HL-60/S4 treated with retinoic acid at 250 ng/mL for 4 days and 3 days (cell line): Measurements from ENCODE around the gene UBA52.

Experiments
- in situ Hi-C: fragments of 300-500 bp; cut with MboI; formaldehyde crosslinking; loops from 2 replicates; pipeline ENCODE4 v1.7.0; 2022; ENCODE audit warnings: low sequenced_read_pairs

The UBA52 gene

GRCh38 chr19:18551631-18552030 lies 20.0 kb upstream of the UBA52 start:
- in situ Hi-C loops, result no loop called here

GRCh38 chr19:18557411-18558201 lies 14.1 kb upstream of the UBA52 start, which contains the start of gene KXD1:
Gene KXD1 (plus strand): TSS chr19:18557870. CDS start chr19:18562057, 4,187 bp downstream.
- in situ Hi-C loops, result no loop called here

DNA sequence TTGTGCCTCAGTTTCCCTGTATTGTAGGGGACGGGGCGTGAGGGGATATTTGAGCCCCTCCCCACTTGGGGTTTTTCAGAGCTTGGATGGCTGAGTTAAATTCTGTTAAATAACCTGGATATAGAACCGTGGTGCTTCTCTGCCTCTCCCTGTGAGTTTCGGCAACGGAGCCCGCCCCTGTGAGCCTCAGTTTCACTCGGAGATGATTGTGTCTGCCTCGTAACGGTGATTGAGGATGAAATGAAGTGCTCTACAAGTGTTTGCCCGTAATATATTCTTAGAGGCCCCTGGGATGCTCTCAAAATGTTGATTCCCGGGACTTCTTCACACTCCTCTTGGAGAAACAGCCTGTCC lies 13.5 kb upstream of the UBA52 start:
- in situ Hi-C loops, result no loop called here

DNA sequence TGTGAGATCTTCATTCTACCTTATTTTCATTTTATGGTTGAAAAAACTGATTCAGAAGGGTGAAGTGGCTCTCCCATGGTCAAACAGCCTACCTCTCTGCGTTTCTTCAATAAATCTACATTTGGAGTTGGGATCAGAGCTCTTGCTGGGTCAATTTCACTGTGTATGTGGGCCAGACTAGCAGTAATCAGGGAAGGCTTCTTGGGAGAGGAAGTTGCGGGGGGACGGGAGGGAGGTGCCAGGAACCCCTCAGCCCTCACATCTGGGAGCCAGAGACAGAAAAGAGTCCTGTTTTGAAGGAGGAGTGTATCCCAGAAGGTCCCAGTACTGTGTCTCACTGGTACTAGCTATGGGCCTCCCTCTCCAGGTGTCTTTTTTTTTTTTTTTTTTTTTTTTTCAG lies 13.1 kb upstream of the UBA52 start:
- in situ Hi-C loops, result no loop called here

DNA sequence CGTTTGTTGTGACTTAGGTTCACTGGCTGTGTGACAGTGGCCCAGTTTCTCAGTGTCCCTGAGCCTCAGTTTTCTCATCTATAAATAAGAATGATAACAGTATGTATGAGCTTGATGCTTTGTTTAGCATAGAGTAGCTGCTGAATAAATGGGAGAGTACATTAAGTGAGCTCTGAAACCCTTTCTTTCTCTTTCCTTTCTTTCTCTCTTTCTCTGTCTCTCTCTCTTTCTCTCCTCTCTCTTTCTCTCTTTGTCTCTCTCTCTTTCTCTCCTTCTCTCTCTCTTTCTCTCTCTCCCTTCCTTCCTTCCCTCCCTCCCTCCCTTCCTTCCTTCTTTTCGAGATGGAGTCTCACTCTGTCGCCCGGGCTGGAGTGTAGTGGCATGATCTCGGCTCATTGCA lies 12.0 kb upstream of the UBA52 start:
- in situ Hi-C loops, result no loop called here

GRCh38 chr19:18562086-18562485 lies 9.6 kb upstream of the UBA52 start:
- in situ Hi-C loops, result no loop called here

DNA sequence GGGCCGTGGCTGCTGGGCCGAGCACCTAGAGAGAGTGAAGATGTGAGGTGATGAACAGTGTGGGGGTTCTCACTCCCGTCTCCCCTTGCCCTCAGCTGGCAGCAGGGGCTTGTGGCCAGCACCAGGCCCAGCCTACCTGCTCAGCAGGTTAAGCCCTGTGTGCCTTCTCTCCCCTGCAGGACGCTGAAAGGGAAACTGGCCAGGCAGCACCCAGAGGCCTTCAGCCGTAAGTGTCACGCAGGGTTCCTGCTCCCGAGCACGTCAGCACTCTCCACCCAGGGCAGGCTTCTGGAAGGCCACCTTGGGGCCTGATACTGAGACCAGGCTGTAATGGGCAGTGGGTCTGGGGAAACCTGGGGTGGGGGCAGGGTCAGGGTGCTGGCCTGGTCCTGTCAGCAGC lies 4.7 kb upstream of the UBA52 start:
- in situ Hi-C loops, result no loop called here

DNA sequence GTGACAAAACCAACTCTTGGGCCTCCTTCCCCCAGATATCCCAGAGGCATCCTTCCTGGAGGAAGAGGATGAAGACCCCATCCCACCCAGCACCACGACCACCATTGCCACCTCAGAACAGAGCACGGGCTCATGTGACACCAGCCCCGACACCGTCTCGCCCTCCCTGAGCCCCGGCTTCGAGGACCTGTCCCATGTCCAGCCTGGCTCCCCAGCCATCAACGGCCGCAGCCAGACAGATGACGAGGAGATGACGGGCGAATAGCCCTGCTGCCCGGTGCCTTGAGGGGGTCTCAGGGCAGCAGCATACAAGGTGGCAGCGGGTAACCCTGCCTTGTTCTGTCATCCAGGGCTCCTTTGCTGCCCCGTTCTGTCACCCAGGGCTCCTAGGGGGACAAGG lies 3.3 kb upstream of the UBA52 start:
- in situ Hi-C loops, result no loop called here

GRCh38 chr19:18574691-18575291 lies 3.1 kb downstream of the UBA52 start:
- in situ Hi-C loops, result no loop called here

DNA sequence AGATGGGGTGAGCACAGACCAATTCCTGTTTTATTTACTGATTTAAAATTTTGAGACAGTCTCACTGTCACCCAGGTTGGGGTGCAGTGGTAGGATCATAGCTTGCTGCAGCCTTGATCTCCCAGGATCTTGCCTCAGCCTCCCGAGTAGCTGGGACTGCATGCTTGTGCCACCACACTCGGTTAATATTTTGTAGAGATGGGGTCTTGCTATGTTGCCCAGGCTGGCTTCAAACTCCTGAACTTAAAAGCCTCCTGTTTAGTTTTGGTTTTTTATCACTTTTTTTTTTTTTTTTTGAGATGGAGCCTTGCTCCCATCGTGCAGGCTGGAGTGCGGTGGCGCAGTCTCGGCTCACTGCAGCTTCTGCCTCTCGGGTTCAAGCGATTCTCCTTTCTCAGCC lies 4.7 kb downstream of the UBA52 start:
- in situ Hi-C loops, result no loop called here

DNA sequence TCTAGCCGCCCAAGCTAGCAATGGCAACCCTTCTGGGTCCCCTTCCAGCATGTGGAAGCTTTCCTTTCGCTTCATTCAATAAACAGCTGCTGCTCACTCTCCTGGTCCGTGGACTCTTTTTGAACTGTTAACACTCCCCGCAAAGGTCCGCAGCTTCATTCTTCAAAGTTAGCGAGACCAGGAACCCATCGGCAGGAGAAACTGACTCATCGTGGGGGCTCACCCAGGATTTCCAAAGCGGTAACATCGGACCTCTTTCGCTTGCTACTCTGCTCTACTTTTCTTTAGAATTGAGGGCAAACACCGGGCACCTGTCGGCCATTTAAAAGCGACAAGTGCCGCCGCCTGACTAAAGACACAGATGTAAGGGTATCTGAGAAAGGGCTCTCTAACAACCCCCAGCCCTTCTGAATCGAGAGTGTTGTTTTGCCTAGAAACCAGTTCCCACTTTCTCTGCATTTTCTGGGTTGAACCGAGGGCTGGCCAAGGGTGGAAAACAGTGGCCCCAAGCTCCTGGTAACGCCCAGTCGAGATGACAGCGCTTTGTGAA lies 5.8 kb downstream of the UBA52 start:
- in situ Hi-C loops, result no loop called here

DNA sequence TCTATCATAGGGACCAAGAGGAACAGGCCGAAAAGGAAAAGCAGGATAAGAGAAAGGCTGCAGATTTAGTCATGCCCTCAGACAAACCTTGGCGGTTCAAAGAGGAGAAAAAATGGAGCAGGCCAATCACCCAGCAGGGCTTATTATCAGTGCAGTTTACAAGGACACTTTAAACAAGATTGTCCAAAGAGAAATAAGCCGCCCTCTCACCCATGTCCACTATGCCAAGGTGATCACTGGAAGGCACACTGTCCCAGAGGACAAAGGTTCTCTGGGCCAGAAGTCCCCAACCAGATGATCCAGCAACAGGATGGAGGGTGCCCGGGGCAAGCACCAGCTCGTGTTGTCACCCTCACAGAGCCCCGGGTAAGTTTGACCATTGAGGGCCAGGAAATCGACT lies 8.7 kb downstream of the UBA52 start:
- in situ Hi-C loops, result no loop called here

GRCh38 chr19:18586306-18586705 lies 14.6 kb downstream of the UBA52 start:
- in situ Hi-C loops, result no loop called here

GRCh38 chr19:18587561-18587960 lies 15.9 kb downstream of the UBA52 start:
- in situ Hi-C loops, result no loop called here

DNA sequence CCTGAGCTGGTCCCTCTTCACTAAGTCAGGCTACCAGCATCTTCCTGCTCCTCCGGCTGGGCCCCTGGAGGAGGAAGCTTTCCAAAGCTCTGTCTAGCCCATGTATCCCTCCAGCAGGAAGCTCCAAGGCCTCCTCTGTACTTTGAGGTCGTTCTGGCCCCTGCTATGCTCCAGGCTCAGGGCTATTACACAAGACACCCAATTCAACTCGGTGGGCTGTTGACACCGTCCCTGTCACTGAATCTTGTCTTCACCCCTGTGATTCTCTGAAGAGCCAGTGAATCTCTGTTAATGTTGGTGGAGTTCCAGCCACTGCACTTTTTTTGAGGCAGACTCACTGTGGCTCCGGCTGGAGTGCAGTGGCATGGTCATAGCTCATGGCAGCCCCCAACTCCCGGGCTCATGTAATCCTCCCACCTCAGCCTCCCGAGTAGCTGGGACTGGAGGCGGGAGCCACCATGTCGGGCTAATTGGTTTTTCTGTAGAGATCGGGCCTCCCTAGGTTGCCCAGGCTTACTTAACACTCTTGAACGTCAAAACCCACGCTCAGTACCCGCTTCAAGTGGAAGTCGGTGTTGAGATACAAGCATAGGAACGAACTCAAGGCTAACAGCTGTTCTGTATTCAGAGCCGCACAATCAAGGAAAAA lies 16.4 kb downstream of the UBA52 start:
- in situ Hi-C loops, result no loop called here

GRCh38 chr19:18588611-18589379 lies 17.1 kb downstream of the UBA52 start, which contains the start of gene REX1BD:
Gene REX1BD (plus strand): TSS chr19:18588798. CDS start chr19:18588802, 4 bp downstream.
- in situ Hi-C loops, result no loop called here

GRCh38 chr19:18589380-18590272 lies 18.0 kb downstream of the UBA52 start:
- in situ Hi-C loops, result no loop called here

DNA sequence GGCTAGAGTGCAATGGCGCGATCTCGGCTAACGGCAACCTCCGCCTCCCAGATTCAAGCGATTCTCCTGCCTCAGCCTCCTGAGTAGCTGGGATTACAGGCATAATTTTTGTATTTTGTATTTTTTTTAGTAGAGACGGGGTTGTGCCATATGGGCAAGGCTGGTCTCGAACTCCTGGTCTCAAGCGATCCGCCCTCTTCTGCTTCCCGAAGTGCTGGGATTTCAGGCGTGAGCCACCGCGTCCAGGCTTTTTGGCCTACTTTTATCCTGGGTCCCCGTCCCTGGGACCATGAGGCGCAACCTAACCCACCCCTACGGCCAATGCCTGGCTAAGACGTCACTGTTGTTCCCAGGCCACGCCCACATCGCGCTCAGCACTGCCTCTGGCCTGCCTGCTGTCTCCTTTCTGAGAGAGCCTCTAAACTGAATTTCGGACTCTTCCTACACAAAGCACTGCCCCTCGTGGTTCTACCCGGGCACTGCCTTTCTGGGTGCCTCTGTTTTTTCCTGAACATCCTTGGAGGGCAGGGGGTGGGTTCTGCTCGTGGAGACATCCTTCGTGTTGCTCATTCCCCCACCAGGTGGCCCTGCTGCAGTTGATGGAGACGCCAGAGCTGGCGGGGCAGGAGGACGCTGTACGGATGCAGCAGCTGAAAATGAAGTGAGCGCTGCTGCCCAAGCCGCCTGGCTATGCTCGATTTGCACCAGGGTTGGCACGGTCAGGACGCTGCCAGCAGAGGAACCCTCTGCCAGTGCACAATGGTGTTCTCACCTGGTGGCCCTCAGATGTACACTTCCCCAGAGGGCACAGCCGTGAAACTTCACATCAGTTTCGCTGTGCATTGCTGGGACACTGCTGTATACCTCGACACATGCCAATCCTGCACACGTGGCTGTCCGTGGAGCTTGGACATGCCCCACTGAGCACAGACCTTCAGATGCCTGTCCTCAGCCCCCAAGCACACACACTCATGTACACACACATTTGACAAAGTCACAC lies 18.9 kb downstream of the UBA52 start:
- in situ Hi-C loops, result no loop called here
